ENCODE data around the gene DSTN. TPM values are rescaled to one million over a fixed set of nuclear protein-coding genes. Genes with fewer than 3 reads are reported as not detected.

DSTN gene
- total RNA-seq, 2 experiments from 2014 or later: 25.5 to 58.1 TPM

GRCh38 chr20:17625246-17626051, 55.6 kb downstream of the DSTN start:
- Histone ChIP-seq H3K9me3 (ENCODE audit: low read length) (no peaks in the 10 kb centered on the region), H3K4me2 (ENCODE audit: low read length) (no peak overlapping the region), H4K20me1 (ENCODE audit: insufficient read depth, low read length) (no peaks in the 10 kb centered on the region), H3K4me1 (ENCODE audit: insufficient read depth, low read length, poor library complexity, severe bottlenecking) (no peaks in the 10 kb centered on the region), H3K4me3 (ENCODE audit: low read depth, low read length, poor library complexity, severe bottlenecking) (no peak overlapping the region), H2AFZ (ENCODE audit: low read length) (no peak overlapping the region), H3K36me3 (ENCODE audit: insufficient read depth, low read length) (no peaks in the 10 kb centered on the region), H3K27ac (ENCODE audit: low read depth, low read length, poor library complexity, severe bottlenecking) (no peak overlapping the region), H3K79me2 (ENCODE audit: insufficient read depth, low read depth, low read length) (no peaks in the 10 kb centered on the region), H3K9me2 (ENCODE audit: insufficient read depth, low read length) (no peaks in the 10 kb centered on the region)
- no TSS peak for BruUV-seq (replicated peaks)
- ChIA-PET POLR2A (interaction anchor here (0.7 kb wide), 1 partner anchor 55 kb away, joined by 3 read pairs; the partner anchor contains the start of gene DSTN), CTCF (ENCODE audit: unreplicated experiment) (no interaction called here)
- TF ChIP-seq, protein P1, sequence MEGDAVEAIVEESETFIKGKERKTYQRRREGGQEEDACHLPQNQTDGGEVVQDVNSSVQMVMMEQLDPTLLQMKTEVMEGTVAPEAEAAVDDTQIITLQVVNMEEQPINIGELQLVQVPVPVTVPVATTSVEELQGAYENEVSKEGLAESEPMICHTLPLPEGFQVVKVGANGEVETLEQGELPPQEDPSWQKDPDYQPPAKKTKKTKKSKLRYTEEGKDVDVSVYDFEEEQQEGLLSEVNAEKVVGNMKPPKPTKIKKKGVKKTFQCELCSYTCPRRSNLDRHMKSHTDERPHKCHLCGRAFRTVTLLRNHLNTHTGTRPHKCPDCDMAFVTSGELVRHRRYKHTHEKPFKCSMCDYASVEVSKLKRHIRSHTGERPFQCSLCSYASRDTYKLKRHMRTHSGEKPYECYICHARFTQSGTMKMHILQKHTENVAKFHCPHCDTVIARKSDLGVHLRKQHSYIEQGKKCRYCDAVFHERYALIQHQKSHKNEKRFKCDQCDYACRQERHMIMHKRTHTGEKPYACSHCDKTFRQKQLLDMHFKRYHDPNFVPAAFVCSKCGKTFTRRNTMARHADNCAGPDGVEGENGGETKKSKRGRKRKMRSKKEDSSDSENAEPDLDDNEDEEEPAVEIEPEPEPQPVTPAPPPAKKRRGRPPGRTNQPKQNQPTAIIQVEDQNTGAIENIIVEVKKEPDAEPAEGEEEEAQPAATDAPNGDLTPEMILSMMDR (conservative IDR thresholded peaks at IDR 0.05; ENCODE audit: low read length): no peak
- TF ChIP-seq EZH2phosphoT487 (IDR thresholded peaks at IDR 0.05; ENCODE audit: borderline replicate concordance, low read depth, low read length): no peak
- DNase-seq (ENCODE audit: low spot score): no peak
- intact Hi-C loops (cut with micrococcal nuclease; ENCODE audit: unreplicated experiment): no loop called here

- no peak for DNase-seq (ENCODE audit: low spot score)
- Histone ChIP-seq H2AFZ (ENCODE audit: low read length) (no peak overlapping the region), H4K20me1 (ENCODE audit: insufficient read depth, low read length) (no peaks in the 10 kb centered on the region), H3K9me3 (ENCODE audit: low read length) (no peaks in the 10 kb centered on the region), H3K4me1 (ENCODE audit: insufficient read depth, low read length, poor library complexity, severe bottlenecking) (no peaks in the 10 kb centered on the region), H3K9me2 (ENCODE audit: insufficient read depth, low read length) (no peaks in the 10 kb centered on the region), H3K79me2 (ENCODE audit: insufficient read depth, low read depth, low read length) (no peaks in the 10 kb centered on the region), H3K27ac (ENCODE audit: low read depth, low read length, poor library complexity, severe bottlenecking) (no peak overlapping the region), H3K4me3 (ENCODE audit: low read depth, low read length, poor library complexity, severe bottlenecking) (no peak overlapping the region), H3K36me3 (ENCODE audit: insufficient read depth, low read length) (no peaks in the 10 kb centered on the region), H3K4me2 (ENCODE audit: low read length) (no peak overlapping the region)
- intact Hi-C loops (cut with micrococcal nuclease; ENCODE audit: unreplicated experiment): no loop called here
- POLR2A ChIA-PET: no interaction called here
- BruUV-seq (replicated peaks): no TSS peak
- CTCF ChIA-PET (ENCODE audit: unreplicated experiment): no interaction called here
- TF ChIP-seq, protein P1 (conservative IDR thresholded peaks at IDR 0.05; ENCODE audit: low read length): no peak
- TF ChIP-seq EZH2phosphoT487 (IDR thresholded peaks at IDR 0.05; ENCODE audit: borderline replicate concordance, low read depth, low read length): no peak
Measured at GRCh38 chr20:17626217-17627007, 56.5 kb downstream of the DSTN start.

All from OCI-LY7 (cell line).